Measurements from ENCODE around the gene RORB. TPM values are rescaled to one million over a fixed set of nuclear protein-coding genes. Genes with fewer than 3 reads are reported as not detected.

RORB gene
- total RNA-seq, 1 donor from 2014 or later: 2.7 TPM

DNA sequence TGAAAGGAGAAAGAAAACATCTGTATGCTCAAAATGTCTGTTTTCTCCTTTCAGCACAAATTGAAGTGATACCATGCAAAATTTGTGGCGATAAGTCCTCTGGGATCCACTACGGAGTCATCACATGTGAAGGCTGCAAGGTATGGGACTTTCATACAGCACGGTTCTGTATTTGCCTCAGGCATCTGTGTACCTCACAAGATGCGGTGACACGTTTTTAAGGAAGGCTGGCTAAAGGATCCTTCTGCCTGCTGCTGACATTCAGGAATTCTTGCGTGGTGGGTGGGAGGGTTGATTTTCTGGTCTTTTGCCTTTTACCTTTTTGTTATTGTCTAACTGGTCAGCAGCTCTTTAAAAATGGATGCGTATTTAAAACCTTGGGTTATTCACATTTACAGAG, 133.1 kb downstream of the RORB start:
- no peaks in the 10 kb centered on the region for H3K4me1 ChIP-seq
- no peaks in the 10 kb centered on the region for H3K36me3 ChIP-seq
- no peaks in the 10 kb centered on the region for H3K27me3 ChIP-seq
- intact Hi-C loops (cut with DNase I): no loop called here
- no peaks in the 10 kb centered on the region for H3K9me3 ChIP-seq
- no peak for DNase-seq (ENCODE audit: extremely low spot score in 2 of 2)
- H3K4me3 ChIP-seq: no peak overlapping the region
- TF ChIP-seq POLR2A (IDR thresholded peaks at IDR 0.05) (no peak), POLR2AphosphoS5 (IDR thresholded peaks at IDR 0.05; ENCODE audit: insufficient read depth in 1 of 2, low read depth in 1 of 2) (no peak)
- TF ChIP-seq, protein P1, sequence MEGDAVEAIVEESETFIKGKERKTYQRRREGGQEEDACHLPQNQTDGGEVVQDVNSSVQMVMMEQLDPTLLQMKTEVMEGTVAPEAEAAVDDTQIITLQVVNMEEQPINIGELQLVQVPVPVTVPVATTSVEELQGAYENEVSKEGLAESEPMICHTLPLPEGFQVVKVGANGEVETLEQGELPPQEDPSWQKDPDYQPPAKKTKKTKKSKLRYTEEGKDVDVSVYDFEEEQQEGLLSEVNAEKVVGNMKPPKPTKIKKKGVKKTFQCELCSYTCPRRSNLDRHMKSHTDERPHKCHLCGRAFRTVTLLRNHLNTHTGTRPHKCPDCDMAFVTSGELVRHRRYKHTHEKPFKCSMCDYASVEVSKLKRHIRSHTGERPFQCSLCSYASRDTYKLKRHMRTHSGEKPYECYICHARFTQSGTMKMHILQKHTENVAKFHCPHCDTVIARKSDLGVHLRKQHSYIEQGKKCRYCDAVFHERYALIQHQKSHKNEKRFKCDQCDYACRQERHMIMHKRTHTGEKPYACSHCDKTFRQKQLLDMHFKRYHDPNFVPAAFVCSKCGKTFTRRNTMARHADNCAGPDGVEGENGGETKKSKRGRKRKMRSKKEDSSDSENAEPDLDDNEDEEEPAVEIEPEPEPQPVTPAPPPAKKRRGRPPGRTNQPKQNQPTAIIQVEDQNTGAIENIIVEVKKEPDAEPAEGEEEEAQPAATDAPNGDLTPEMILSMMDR (IDR thresholded peaks at IDR 0.05): no peak
- no peak overlapping the region for H3K27ac ChIP-seq

DNA sequence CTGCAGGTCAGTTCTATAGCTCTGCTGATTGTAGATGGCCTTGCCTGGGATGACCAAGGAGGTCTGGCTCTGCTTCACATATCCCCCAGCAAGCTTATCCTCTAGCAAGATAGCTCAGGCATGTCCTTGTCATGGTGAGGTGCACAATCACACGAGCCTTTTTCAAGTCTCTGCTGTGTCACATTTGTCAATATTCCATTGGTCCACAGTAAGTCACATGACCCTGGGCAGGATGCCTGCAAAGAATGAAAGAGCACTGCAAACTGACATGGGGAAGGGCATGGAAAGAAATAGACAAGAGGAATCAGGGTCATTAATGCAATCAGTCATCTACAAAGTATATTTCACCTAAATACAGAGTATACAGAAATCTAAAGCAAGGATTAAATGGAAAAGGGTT, 142.0 kb downstream of the RORB start:
- no peak overlapping the region for H3K27ac ChIP-seq
- H3K4me3 ChIP-seq: no peak overlapping the region
- no peaks in the 10 kb centered on the region for H3K9me3 ChIP-seq
- H3K27me3 ChIP-seq: no peaks in the 10 kb centered on the region
- H3K4me1 ChIP-seq: no peaks in the 10 kb centered on the region
- DNase-seq (ENCODE audit: extremely low spot score in 2 of 2): no peak
- intact Hi-C loops (cut with DNase I): no loop called here
- no peak for TF ChIP-seq POLR2AphosphoS5 (IDR thresholded peaks at IDR 0.05; ENCODE audit: insufficient read depth in 1 of 2, low read depth in 1 of 2)
- TF ChIP-seq, protein P1 (IDR thresholded peaks at IDR 0.05): no peak
- TF ChIP-seq POLR2A (IDR thresholded peaks at IDR 0.05): no peak
- no peaks in the 10 kb centered on the region for H3K36me3 ChIP-seq

DNA sequence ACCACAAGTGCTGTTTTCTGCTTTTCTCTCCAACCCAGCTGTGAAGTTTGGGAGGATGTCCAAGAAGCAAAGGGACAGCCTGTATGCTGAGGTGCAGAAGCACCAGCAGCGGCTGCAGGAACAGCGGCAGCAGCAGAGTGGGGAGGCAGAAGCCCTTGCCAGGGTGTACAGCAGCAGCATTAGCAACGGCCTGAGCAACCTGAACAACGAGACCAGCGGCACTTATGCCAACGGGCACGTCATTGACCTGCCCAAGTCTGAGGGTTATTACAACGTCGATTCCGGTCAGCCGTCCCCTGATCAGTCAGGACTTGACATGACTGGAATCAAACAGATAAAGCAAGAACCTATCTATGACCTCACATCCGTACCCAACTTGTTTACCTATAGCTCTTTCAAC, 145.2 kb downstream of the RORB start:
- Histone ChIP-seq H3K9me3 (no peaks in the 10 kb centered on the region), H3K36me3 (no peaks in the 10 kb centered on the region), H3K27me3 (no peaks in the 10 kb centered on the region), H3K4me1 (no peaks in the 10 kb centered on the region), H3K4me3 (no peak overlapping the region), H3K27ac (no peak overlapping the region)
- intact Hi-C loops (cut with DNase I): no loop called here
- TF ChIP-seq, protein P1 (IDR thresholded peaks at IDR 0.05): no peak
- TF ChIP-seq POLR2AphosphoS5 (IDR thresholded peaks at IDR 0.05; ENCODE audit: insufficient read depth in 1 of 2, low read depth in 1 of 2) (no peak), POLR2A (IDR thresholded peaks at IDR 0.05) (no peak)
- no peak for DNase-seq (ENCODE audit: extremely low spot score in 2 of 2)

DNA sequence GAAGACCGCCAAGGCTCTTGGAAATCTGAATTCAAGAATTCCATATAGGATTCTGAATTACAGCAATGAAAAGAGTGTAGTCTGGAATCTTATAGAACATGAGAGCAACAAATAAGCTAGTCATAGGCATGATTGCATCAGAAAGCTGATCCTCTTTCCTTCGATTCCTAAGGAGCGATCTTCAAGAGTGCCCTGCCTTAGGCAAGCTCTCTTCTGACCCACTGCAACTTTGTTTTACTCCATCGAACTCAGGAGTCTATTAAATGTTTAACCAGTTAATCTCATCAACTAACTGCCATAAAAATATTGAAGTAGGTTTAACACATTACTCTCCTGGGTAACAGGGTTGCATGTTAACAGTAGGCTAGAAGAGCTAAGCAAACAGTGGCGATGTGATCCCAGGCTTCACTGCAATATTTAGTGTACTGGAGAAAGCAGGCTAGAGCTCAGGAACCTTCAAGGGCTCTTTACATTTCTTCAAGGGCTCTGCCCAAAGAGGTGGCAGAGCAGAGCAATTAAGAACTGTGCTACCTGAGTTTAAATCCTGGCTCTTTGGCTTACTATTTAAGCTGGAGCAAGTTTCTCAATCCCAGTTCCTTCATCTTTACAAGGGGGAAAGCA, 146.3 kb downstream of the RORB start:
- H3K27ac ChIP-seq: no peak overlapping the region
- TF ChIP-seq, protein P1 (IDR thresholded peaks at IDR 0.05): no peak
- TF ChIP-seq POLR2AphosphoS5 (IDR thresholded peaks at IDR 0.05; ENCODE audit: insufficient read depth in 1 of 2, low read depth in 1 of 2) (no peak), POLR2A (IDR thresholded peaks at IDR 0.05) (no peak)
- intact Hi-C loops (cut with DNase I): no loop called here
- H3K27me3 ChIP-seq: no peaks in the 10 kb centered on the region
- no peaks in the 10 kb centered on the region for H3K36me3 ChIP-seq
- H3K4me1 ChIP-seq: no peaks in the 10 kb centered on the region
- no peaks in the 10 kb centered on the region for H3K9me3 ChIP-seq
- no peak for DNase-seq (ENCODE audit: extremely low spot score in 2 of 2)
- H3K4me3 ChIP-seq: no peak overlapping the region

DNA sequence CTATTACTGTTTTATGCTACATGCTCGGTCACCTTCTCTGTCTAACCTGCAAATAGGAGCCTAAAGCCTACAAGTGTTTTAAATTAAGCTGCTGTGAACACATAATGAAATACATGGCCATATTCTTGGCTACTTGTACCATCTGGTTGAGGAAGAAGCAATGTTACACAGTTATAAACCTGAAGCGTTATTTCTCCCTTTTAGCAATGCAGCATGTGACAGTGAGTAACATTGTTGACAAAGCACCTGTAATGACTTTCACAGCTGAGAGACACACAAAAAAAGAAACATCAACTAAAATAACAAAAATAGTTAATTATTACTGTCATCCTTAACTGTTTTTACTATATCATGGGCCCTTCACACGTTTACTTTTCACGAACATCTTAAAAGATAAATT, 146.9 kb downstream of the RORB start:
- H3K27me3 ChIP-seq: no peaks in the 10 kb centered on the region
- intact Hi-C loops (cut with DNase I): no loop called here
- no peaks in the 10 kb centered on the region for H3K36me3 ChIP-seq
- no peak overlapping the region for H3K4me3 ChIP-seq
- H3K27ac ChIP-seq: no peak overlapping the region
- TF ChIP-seq POLR2AphosphoS5 (IDR thresholded peaks at IDR 0.05; ENCODE audit: insufficient read depth in 1 of 2, low read depth in 1 of 2): no peak
- TF ChIP-seq, protein P1 (IDR thresholded peaks at IDR 0.05): no peak
- no peak for TF ChIP-seq POLR2A (IDR thresholded peaks at IDR 0.05)
- no peaks in the 10 kb centered on the region for H3K9me3 ChIP-seq
- H3K4me1 ChIP-seq: no peaks in the 10 kb centered on the region
- DNase-seq (ENCODE audit: extremely low spot score in 2 of 2): no peak

Measured in vagina (tissue), 2 donors.